C4-2B (cell line): ENCODE results near the gene ADSS1.
A peak's percentile ranks its signal among the peaks of the same experiment; 100 is the strongest.

Experiments used
- H3K27ac ChIP-seq: fragments of 450-650 bp; 2 replicates; pipeline ENCODE4 v1.5.1; 2017
- CTCF ChIP-seq: fragments of 450-650 bp; conservative IDR thresholded peaks from 2 replicates; pipeline ENCODE4 v1.5.1; 2017; ENCODE audit warnings: mild to moderate bottlenecking
- ZFX ChIP-seq: fragments of 450-650 bp; IDR thresholded peaks from 2 replicates; pipeline ENCODE4 v1.6.1; 2017

ADSS1 gene

GRCh38 chr14:104721505-104722431 lies 2.3 kb upstream of the ADSS1 start:
- H3K27ac ChIP-seq = no peak overlapping the region
- no peak for TF ChIP-seq ZFX
- TF ChIP-seq CTCF = no peak

DNA sequence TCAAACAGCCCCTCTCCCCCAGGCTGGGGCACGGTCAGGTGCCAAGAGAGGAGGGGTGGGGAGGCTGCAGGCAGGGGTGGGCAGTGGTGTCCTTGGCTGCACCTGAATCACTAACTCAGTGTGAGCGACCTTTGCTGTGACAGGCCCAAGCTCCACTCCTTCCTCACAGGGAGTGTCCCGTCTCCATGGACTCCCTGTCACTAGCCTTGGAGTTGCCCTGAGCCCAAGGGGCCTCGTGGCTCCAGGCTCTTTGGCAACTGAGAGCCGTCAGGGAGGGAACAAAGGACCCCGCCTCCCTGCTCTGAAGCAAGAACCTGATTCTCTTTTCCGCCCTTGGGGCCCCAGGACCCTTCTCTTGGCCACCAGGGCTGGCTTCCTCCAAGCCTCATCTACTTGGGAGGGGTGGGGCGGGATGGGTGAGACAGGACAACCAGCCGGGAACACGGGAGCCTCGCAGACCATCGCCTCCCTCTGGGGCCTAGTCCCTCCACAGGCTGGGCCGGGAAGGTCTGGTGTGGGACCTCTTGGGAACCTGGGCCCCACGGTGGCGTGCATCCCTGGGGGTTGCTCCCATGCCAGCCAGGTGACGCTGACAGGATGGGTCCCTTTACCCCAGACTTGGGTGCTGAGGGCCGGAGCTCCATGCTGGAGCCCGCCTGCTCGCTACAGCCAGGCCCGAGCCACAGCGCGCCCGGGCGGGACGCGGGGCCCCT lies 935 bp upstream of the ADSS1 start:
- TF ChIP-seq ZFX (no peak), CTCF (no peak)
- H3K27ac ChIP-seq = peak overlapping the region; percentile 64; the same call in 1 of the 2 replicates

DNA sequence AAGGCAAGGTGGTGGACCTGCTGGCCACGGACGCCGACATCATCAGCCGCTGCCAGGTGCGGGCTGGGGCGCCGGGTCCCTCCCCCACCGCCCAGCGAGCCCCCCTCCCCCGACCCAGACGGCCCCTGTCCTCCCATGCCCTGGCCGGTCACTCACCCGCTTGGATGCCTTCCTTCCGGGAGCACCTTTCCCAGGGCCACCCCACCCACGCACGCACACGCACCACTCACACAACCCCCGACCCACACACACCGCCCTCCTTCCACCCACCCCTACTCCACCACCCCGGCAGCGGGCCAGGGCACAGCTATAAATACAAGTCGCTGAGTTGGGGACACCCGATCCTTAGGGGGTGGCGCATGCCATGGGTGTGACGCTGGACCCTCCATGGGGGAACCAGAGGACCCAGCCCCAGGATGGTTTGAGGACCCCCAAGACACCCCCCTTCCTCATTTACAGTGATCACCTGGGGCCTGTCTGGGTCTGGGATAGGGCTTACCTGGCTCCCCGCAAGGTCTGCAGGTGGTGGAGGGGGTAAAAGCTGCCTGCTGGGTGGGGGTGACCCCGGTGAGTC lies 465 bp downstream of the ADSS1 start:
- peak overlapping the region; percentile 64 for H3K27ac ChIP-seq
- TF ChIP-seq CTCF = no peak
- TF ChIP-seq ZFX = no peak

DNA sequence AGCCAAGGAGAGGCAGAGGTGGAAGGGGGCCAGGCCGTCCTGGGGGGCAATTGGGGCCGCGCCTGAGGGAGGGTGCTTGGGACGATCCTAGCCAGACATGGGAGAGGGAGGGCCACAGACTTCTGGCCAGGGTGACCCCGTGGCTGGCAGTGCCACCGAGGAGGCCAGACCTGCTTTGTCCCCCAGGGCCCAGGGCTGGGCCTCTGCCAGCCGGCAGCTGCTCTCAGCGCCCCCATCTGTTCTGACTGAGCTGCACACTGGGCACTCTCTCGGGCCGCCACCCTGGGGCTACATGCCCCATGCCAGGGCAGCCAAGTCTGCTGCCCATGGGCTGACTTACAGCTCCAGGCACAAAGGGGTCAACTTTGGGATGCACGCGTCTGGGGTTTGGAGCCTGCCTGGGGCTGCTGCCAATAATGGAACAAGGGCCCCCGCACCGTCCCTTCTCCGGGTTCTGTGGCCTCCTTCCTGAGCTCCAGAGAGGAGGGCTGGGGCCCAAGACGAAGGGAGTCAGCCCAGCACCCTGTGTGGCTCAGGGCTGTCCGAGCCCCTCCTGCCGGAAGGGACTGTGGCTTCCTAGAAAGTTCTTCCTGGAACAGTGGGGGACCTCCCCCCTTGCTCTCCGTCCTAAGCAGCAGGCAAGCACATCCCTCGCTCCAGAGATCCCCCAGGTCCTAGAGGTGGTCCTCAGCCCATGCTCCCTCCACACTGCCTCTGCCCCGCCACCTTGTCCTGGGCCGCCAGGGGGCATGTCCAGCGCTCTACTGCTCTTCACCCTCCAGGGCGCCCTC lies 1.1 kb downstream of the ADSS1 start:
- H3K27ac ChIP-seq = no peak overlapping the region; the same call in 1 of the 2 replicates
- TF ChIP-seq ZFX (no peak), CTCF (no peak; the same call in 1 of the 2 replicates)

DNA sequence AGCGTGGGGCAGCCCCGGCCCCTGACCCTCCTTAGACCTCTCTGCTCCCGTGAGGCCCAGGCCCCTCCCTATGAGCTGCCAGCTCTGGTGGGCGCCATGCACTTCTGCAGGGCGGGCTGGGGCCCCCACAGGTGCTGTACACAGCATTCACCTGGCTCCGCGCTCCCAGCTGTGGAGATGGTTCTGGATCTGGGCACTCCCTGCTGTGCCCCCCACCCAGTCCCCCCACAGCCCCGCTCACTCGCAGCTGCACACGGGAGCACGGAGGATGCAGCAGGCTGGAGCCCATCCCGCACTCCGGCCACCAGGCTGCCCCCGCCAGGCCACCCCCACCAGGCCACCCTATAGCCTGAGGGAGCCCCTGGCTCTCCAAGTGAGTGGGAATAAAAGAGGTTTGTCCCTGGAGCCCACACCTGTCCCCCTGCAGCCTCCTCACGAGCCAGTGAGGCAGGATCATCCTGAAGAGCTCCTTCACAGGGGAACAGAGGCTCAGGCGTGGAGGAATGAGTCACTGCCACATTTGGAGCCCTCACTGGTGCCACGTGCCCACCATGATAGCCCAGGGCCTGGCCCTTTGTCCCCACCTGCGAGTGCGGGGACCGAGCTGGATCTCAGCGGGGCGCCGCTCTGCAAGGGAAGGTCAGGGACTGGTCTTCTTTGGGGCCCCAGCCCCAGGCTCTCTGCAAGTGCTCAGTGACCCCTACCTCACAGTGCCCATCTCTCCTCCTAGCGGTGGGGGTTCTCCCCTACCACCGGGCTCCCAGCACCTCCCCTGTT lies 1.9 kb downstream of the ADSS1 start:
- no peak overlapping the region for H3K27ac ChIP-seq
- TF ChIP-seq CTCF = peak; percentile 14; the same call in 1 of the 2 replicates
- TF ChIP-seq ZFX = no peak

GRCh38 chr14:104726600-104727451 lies 2.8 kb downstream of the ADSS1 start:
- H3K27ac ChIP-seq = no peak overlapping the region
- TF ChIP-seq CTCF = no peak
- TF ChIP-seq ZFX = no peak
